ENCODE data around the gene MYH10.

GRCh38 chr17:8647202-8647601 is 16.7 kb upstream of the MYH10 start:
- no peak for TF ChIP-seq POLR2AphosphoS5 (IDR thresholded peaks at IDR 0.05; ENCODE audit: low read depth, low read length)
- TF ChIP-seq POLR2A (IDR thresholded peaks at IDR 0.05; ENCODE audit: low read depth, low read length): no peak
- no peak for TF ChIP-seq PAX5 (IDR thresholded peaks at IDR 0.05; ENCODE audit: insufficient read depth, low read length, severe bottlenecking)
- no peak for TF ChIP-seq TAF1 (IDR thresholded peaks at IDR 0.05; ENCODE audit: low read depth, low read length)

Measured in GM12891 (cell line).